GM12878 (cell line): ENCODE results near the gene MCM3AP. TPM values are rescaled to one million over a fixed set of nuclear protein-coding genes. Genes with fewer than 3 reads are reported as not detected.

Experiments used
- ATAC-seq: fragments of 200-7000 bp; cut with Tn5 transposase; 3 replicates; pipeline ENCODE4 v1.9.1; 2020; ENCODE audit warnings: mild to moderate bottlenecking, moderate library complexity
- BruUV-seq: library from RNA; stranded (reverse); fragments of 400-500 nt; replicated peaks from 2 replicates; lab custom pipeline; 2021; lab: Mats Ljungman, UMichigan
- CTCF ChIA-PET: fragments of 300-600 bp; sonication (Branson Sonifier 250); formaldehyde crosslinking; extraction: SDS; loops from one replicate; lab custom pipeline; 2021; ENCODE audit warnings: inconsistent platforms; lab: Yijun Ruan, JAX
- POLR2A ChIA-PET: fragments of 350-600 bp; formaldehyde crosslinking; extraction: SDS; loops from one replicate; lab custom pipeline; 2021; ENCODE audit warnings: inconsistent platforms; lab: Charles Lee
- RAD21 ChIA-PET: fragments of 300-600 bp; sonication (Branson Sonifier 250); formaldehyde crosslinking; loops from one replicate; lab custom pipeline; 2023; ENCODE audit warnings: antibody characterized with exemption; ENCODE audit not compliant: unreplicated experiment; lab: Charles Lee
- SMC1A ChIA-PET: fragments of 300-600 bp; sonication (Branson Sonifier 250); formaldehyde crosslinking; loops from one replicate; lab custom pipeline; 2023; ENCODE audit not compliant: unreplicated experiment, uncharacterized antibody; lab: Charles Lee
- DNase-seq: peaks from one replicate; pipeline ENCODE4 v3.0.0-alpha.2; 2011; ENCODE audit warnings: low read depth, low spot score
- FAIRE-seq: peaks from 3 replicates; lab custom pipeline; 2011; peaks lifted over from hg19 to GRCh38; lab: Jason Lieb, UNC
- H2AFZ ChIP-seq: 2 replicates; pipeline ENCODE4 v1.6.0; 2011; ENCODE audit warnings: low read depth, low read length, control low read depth; ENCODE audit not compliant: control insufficient read depth
- H3K27ac ChIP-seq: 2 replicates; pipeline ENCODE4 v1.5.1; 2011; ENCODE audit warnings: control low read depth; ENCODE audit not compliant: control insufficient read depth, insufficient read depth
- H3K27me3 ChIP-seq, 2 experiments: replicated peaks in 1 of 2; 2 replicates each; pipeline versions ENCODE4 v1.6.0 to v1.6.1; 2011; ENCODE audit warnings: low read length in 1 of 2; ENCODE audit not compliant: control insufficient read depth in 2 of 2, insufficient read depth in 2 of 2
- H3K36me3 ChIP-seq, 2 experiments: 2 replicates each; pipeline ENCODE4 v1.5.1; 2011; ENCODE audit warnings: low read length in 1 of 2; ENCODE audit not compliant: control insufficient read depth in 2 of 2, insufficient read depth in 2 of 2
- H3K4me1 ChIP-seq: 2 replicates; pipeline ENCODE4 v1.6.1; 2011; ENCODE audit warnings: mild to moderate bottlenecking, low read length, moderate library complexity, mixed read lengths; ENCODE audit not compliant: control insufficient read depth, insufficient read depth
- H3K4me2 ChIP-seq: 2 replicates; pipeline ENCODE4 v1.6.0; 2011; ENCODE audit warnings: control low read depth; ENCODE audit not compliant: control insufficient read depth, insufficient read depth
- H3K4me3 ChIP-seq: fragments of 200-600 bp; sonication (generic); 2 replicates; pipeline ENCODE4 v1.5.1; 2016
- H3K79me2 ChIP-seq: 2 replicates; pipeline ENCODE4 v1.6.0; 2011; ENCODE audit warnings: low read length; ENCODE audit not compliant: control insufficient read depth, insufficient read depth
- H3K9ac ChIP-seq: 2 replicates; pipeline ENCODE4 v1.8.0; 2011; ENCODE audit warnings: low read length, control low read depth, mixed read lengths; ENCODE audit not compliant: control insufficient read depth, insufficient read depth
- H3K9me3 ChIP-seq: replicated peaks from 3 replicates; pipeline ENCODE4 v1.5.1; 2011; ENCODE audit warnings: mild to moderate bottlenecking, low read length; ENCODE audit not compliant: control insufficient read depth, insufficient read depth
- H4K20me1 ChIP-seq: 2 replicates; pipeline ENCODE4 v1.6.0; 2011; ENCODE audit not compliant: control insufficient read depth, insufficient read depth
- SIX5 ChIP-seq: IDR thresholded peaks from 2 replicates; pipeline ENCODE4 v1.6.1; 2011; ENCODE audit warnings: mild to moderate bottlenecking, low read depth, low read length, moderate library complexity; ENCODE audit not compliant: severe bottlenecking
- ZBTB40 ChIP-seq: fragments of 450-650 bp; IDR thresholded peaks from 2 replicates; pipeline ENCODE4 v1.6.1; 2016; ENCODE audit warnings: mild to moderate bottlenecking, moderate library complexity, borderline replicate concordance
- WGBS: methylation state at CpG from one replicate; pipeline ENCODE4 v1.1.6; 2016; ENCODE audit warnings: low lambda C conversion rate; ENCODE audit not compliant: insufficient replicate concordance, insufficient coverage; ENCODE audit errors: missing lambda C conversion rate; 5-methylcytosine and 5-hydroxymethylcytosine counted together
- in situ Hi-C: fragments of 300-500 bp; cut with MboI; formaldehyde crosslinking; loops from 9 replicates; pipeline ENCODE4 v1.14.3; 2018; ENCODE audit warnings: mixed read lengths
- intact Hi-C: fragments of 100-400 bp; cut with micrococcal nuclease; formaldehyde crosslinking; loops from one replicate; pipeline ENCODE4 v1.14.2; 2022; ENCODE audit not compliant: unreplicated experiment
- polyA plus RNA-seq, 11 experiments: library from polyadenylated mRNA; depleted of rRNA in 4 of 11; unstranded in 6 of 11; stranded (reverse) in 5 of 11; fragments of >200 nt; fragmentation: Nextera tagmentation in 4 of 11; fragmentation: Illumina TruSeq in 1 of 11; extraction: Ambion mirVana in 4 of 11; extraction: Trizol in 1 of 11; gene quantifications; 1 replicate in 1 of 11; 2 replicates in 10 of 11; pipeline versions ENCODE4 v1.2.1 to v1.2.3, GENCODE V29; 2011 to 2016; ENCODE audit warnings: inconsistent platforms in 2 of 11, missing spikeins in 2 of 11, low read depth in 1 of 11
- total RNA-seq, 4 experiments: library from RNA; depleted of rRNA in 3 of 4; stranded (reverse); fragments of >200 nt in 3 of 4; fragmentation: Illumina TruSeq in 1 of 4; extraction: Trizol in 1 of 4; gene quantifications; 2 replicates each; pipeline versions ENCODE4 v1.2.1 to v1.2.3, GENCODE V29; 2013 to 2021

MCM3AP gene
- total and polyA plus RNA-seq, 10 of the 15 experiments (the other 5 are each of a cell fraction or from before 2014, with no cell fraction given), result 6.1 to 95.7 (median 47.0) TPM

- no peak overlapping the region for H2AFZ ChIP-seq
- ChIA-PET RAD21 (no interaction called here), POLR2A (interaction anchor here (0.7 kb wide), 1 partner anchor 88 kb away, joined by 10 read pairs; no protein-coding TSS in a partner anchor), SMC1A (interaction anchor here (0.8 to 1.3 kb wide), 3 partner anchors 14 to 48 kb away, joined by 3 to 4 read pairs (median 4); no protein-coding TSS in a partner anchor), CTCF (interaction anchor here (0.8 kb wide), 1 partner anchor 45 kb away, joined by 3 read pairs; no protein-coding TSS in a partner anchor)
- no TSS peak for BruUV-seq
- in situ Hi-C loops, result no loop called here
- intact Hi-C loops, result no loop called here
- no peak overlapping the region for H3K4me2 ChIP-seq
- H3K27me3 ChIP-seq, result no peaks in the 10 kb centered on the region
- no peaks in the 10 kb centered on the region for H3K4me1 ChIP-seq
- H3K9me3 ChIP-seq, result no peaks in the 10 kb centered on the region
- no peak overlapping the region for H3K9ac ChIP-seq
- no peak overlapping the region for H3K4me3 ChIP-seq
- H3K36me3 ChIP-seq, result peaks cover 25 to 49% of the 10 kb centered on the region in 2 experiments; a peak in 3 of 4 replicates
- H3K27ac ChIP-seq, result no peak overlapping the region
- TF ChIP-seq ZBTB40, result peak; percentile 46; the same call in 1 of the 2 replicates
- no peak for TF ChIP-seq SIX5
- H3K79me2 ChIP-seq, result no peaks in the 10 kb centered on the region; the same call in 1 of the 2 replicates
- FAIRE-seq, result no peak
- no peaks in the 10 kb centered on the region for H4K20me1 ChIP-seq
- no peak for ATAC-seq
- WGBS, result 89% methylated on average over 11 of the region's 11 CpGs
- DNase-seq, result no peak
Observed at GRCh38 chr21:46274797-46275390, 10.5 kb downstream of the MCM3AP start.
